HS-27A (cell line): ENCODE measurements around the gene PNKP.

ENCODE experiments used
- DNase-seq: peaks from one replicate; pipeline ENCODE4 v3.0.0-alpha.2; 2012; ENCODE audit warnings: low read depth, missing footprints

The PNKP gene

GRCh38 chr19:49818649-49819370 lies 48.6 kb downstream of the PNKP start:
- no peak for DNase-seq

GRCh38 chr19:49817964-49818648 lies 49.3 kb downstream of the PNKP start, which contains the start of gene MED25:
Gene MED25, plus strand, starts transcription at chr19:49818289. Its CDS starts 53 bp downstream, at chr19:49818342.
- peak; percentile 93 for DNase-seq

GRCh38 chr19:49816590-49816989 lies 50.8 kb downstream of the PNKP start:
- DNase-seq = no peak

- DNase-seq = no peak
These were observed 53.4 kb downstream of the PNKP start for GRCh38 chr19:49814010-49814409.

GRCh38 chr19:49812997-49813861 lies 54.1 kb downstream of the PNKP start, which contains the start of gene FUZ:
Gene FUZ, minus strand, starts transcription at chr19:49813292. Its CDS starts 186 bp downstream, at chr19:49813106.
- DNase-seq = peak; percentile 95

- DNase-seq = no peak
These were observed 54.9 kb downstream of the PNKP start for GRCh38 chr19:49812452-49812996.

- no peak for DNase-seq
These were observed 56.0 kb downstream of the PNKP start for GRCh38 chr19:49811328-49811727.
